ENCODE measurements around the gene NEDD9.

Gene NEDD9

DNA sequence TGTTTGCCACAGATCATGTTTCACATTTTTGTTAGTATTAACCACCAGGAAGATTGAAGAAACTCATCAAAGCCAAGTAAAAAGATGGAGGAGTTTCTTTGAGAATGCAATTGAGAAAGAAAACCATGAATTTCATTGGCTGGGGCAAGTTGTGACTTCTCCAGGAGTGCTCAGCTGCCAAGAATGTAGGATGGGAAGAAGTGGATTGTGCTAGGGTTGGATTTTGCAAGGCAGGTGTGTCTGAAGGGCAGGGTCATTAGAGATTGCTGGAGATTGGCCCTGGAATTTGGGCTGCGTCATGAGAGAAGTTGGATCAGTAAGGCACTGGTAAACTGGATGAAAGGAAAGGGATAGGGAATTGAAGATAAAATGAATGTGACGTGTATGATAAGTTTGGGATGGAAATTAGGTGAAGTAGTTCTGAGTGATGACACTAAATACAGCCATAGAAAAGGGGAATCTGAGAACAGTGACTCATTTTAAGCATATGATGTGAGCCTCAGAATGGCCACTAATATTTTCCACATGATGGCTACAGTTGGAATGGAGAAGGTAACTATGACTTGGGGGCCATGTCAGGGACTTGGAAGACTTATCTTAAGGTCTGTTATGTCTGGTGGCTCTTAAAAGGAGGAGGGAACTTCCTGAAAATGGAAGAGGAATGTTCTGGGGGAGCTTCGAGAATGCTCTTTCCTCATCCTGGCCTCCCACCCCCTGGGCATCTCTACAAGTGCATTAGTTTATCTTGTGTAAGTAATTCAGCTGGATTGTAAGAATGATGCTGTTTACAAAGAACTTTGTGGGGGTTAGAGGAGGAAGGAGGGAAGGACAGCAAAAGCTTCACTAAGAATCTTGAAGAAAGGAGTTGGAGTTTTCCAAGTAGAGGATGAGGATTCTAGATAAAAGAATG, 93.2 kb downstream of the NEDD9 start:
- no peak for DNase-seq

DNA sequence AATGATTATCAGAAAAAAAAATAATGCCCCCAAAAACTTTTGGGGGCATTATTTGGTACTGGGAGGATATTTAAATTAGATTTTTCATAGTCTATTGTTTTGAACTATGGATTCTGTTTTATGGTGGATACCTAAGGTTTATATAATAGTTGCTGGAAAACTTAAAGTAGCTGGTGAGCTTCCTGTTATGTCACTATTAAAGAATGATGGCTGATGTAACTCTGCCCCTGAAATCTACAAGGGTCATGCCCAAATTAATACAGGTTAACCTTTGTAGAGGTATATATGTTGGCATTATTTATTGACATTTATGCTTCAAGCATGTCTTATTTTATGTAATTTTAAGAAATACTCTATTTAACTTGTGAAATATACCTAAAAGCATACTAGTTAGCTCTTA, 95.7 kb downstream of the NEDD9 start:
- DNase-seq, result no peak
